ENCODE measurements around the gene HSPG2.
"Not testable (repeated sequence)": the region's sequence is repeated elsewhere in the genome, so short reads cannot be mapped to it uniquely, and the experiment has no call there.

Gene HSPG2

DNA sequence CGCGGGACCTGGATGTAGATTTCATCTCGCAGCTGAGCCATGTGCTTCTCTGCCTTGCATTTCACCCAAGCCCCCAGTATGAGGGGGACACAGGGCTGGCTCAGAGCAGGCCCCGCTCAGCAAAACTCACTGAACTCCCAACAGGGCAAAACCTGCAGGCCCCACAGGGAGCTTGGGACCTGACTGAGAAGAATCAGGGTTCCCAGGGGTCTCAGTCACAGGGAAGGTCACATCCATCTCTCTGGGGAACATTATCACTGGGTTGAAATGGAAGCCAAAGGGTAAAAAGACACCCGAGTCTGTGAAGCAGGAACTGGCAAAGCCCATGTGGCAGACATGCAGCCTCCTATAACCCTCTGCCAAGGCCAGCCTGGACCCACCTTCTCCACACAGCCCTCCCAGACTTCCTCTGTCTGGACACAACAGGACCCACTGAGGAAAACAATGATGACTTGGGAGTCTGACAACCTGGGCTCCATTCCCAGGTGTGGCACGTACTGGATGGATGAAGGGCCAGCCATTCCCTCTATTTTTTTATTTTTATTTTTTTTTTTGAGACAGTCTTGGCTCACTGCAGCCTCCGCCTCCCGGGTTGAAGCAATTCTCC is 11.7 kb downstream of the HSPG2 start:
- H3K27me3 ChIP-seq (ENCODE audit: insufficient read depth, low read depth, severe bottlenecking) = no peaks in the 10 kb centered on the region
- no peak for DNase-seq
- no peak overlapping the region for H3K4me3 ChIP-seq (ENCODE audit: low read depth, low read length)
- H3K27ac ChIP-seq = no peak overlapping the region
- no peaks in the 10 kb centered on the region; the same call in 1 of the 2 replicates for H3K36me3 ChIP-seq
- H3K9me3 ChIP-seq (ENCODE audit: severe bottlenecking) = no peaks in the 10 kb centered on the region
- TF ChIP-seq, protein P1, sequence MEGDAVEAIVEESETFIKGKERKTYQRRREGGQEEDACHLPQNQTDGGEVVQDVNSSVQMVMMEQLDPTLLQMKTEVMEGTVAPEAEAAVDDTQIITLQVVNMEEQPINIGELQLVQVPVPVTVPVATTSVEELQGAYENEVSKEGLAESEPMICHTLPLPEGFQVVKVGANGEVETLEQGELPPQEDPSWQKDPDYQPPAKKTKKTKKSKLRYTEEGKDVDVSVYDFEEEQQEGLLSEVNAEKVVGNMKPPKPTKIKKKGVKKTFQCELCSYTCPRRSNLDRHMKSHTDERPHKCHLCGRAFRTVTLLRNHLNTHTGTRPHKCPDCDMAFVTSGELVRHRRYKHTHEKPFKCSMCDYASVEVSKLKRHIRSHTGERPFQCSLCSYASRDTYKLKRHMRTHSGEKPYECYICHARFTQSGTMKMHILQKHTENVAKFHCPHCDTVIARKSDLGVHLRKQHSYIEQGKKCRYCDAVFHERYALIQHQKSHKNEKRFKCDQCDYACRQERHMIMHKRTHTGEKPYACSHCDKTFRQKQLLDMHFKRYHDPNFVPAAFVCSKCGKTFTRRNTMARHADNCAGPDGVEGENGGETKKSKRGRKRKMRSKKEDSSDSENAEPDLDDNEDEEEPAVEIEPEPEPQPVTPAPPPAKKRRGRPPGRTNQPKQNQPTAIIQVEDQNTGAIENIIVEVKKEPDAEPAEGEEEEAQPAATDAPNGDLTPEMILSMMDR (IDR thresholded peaks at IDR 0.05; ENCODE audit: low read depth, low read length) = no peak

DNA sequence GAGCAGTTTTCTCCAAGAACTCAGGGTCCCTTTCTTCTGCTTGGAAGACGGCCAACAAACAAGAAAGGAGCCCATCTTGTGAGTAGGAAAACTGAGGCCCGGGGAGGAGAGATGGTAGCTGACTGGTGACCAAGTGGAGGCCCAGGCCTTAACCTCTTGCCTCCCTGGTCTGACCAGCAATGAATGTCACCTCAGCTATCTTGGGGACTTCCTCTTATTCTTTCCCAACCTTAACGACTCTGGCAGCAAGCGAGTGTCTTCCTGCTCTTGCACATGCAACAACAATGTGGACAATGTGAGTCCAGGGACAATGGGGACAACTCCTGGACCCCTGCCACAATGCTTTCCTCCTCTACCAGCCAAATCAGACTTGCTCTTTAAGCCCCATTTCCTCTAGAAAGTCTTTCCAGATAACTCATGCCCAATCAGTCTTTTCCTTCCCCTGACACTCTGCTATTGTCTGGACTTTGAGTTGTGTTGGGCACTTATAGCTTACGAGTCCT is 12.6 kb downstream of the HSPG2 start:
- Histone ChIP-seq H3K27me3 (ENCODE audit: insufficient read depth, low read depth, severe bottlenecking) (no peaks in the 10 kb centered on the region), H3K4me3 (ENCODE audit: low read depth, low read length) (no peak overlapping the region), H3K9me3 (ENCODE audit: severe bottlenecking) (no peaks in the 10 kb centered on the region), H3K36me3 (no peaks in the 10 kb centered on the region; the same call in 1 of the 2 replicates), H3K27ac (no peak overlapping the region)
- no peak for DNase-seq
- TF ChIP-seq, protein P1 (IDR thresholded peaks at IDR 0.05; ENCODE audit: low read depth, low read length) = no peak

DNA sequence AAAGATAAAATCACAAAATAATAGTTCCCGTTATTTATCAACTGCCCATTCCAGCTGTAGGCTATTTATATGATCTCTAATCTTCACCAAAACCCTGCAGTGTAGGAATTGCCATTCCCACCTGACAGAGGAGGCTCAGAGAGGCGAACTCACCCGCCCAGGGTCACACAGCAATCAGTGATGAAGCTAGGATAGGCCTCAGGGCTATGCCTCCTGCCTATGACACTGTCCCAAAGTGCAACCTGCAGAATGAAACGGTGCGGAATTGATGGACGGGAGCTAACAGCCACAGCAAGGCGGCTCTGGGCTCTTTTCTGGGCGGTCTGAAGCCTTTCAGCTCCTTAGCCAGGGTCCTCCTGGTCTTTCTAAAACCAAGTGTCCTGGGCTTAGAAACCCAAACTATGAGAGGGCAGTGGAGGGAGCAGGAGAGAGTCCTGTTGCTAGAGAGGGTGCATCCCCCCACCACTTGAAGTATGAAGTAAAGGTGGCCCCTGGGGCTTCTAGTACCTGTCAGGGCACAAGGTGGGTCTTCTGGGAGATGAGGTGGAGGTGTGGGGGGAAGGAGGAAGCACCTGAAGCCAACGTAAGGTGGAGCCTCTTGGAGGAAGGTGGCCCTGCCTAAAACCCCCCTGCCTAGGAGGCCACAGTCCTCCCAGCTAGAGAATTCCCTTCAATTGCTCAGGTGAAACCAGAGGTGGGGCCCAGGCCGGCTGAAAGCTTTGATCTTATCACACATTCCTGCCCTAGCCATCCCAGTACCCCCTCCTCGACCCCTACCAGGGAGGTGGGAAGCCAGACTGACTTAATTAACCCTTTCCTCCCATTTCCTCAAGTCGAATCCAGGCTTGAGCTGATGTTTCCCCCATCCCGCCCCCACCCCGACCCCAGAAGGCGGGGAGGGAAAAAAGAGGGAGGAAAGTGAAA is 14.8 kb downstream of the HSPG2 start:
- TF ChIP-seq, protein P1 (IDR thresholded peaks at IDR 0.05; ENCODE audit: low read depth, low read length) = no peak
- Histone ChIP-seq H3K27me3 (ENCODE audit: insufficient read depth, low read depth, severe bottlenecking) (no peaks in the 10 kb centered on the region), H3K9me3 (ENCODE audit: severe bottlenecking) (no peaks in the 10 kb centered on the region), H3K4me3 (ENCODE audit: low read depth, low read length) (no peak overlapping the region), H3K36me3 (no peaks in the 10 kb centered on the region), H3K27ac (peak overlapping the region; percentile 84)
- DNase-seq = no peak

DNA sequence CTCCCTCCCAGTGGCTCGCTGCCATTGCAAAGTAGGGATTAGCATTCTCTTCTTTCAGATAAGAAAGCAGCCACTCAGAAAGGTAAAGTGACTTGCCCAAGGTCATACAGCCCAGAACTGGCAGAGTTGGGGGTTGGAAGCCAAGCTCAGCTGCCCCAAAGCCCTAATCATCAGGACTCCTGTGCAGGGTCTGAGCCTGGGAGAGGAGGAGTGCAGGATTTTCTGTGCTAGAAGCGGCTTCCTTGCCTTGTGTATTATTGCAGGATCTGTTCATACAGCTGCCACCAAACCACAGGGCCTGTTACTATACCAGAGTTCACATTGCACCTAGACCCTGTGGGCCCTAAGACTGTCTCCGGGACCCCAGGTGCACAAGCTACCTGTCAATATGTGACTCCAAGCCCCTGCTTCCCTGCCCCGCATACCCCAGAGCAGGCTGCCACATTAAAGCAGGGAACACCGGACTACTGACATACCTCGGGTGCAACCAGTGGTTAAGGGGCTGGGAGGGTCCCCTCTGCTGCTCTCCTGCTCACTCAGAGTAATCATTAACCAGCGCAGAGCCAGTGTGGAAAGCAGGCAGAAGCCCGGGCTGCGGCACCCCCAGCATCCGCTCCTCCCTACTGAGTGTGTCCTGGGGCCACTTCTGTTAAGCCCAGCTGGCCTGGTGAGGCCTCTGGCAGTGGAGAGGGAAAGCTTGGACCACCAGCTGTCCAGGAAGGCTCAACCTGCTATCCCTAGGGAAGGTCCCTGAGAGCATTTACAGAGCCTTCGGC is 15.8 kb downstream of the HSPG2 start:
- peak overlapping the region; percentile 36 for H3K4me3 ChIP-seq (ENCODE audit: low read depth, low read length)
- peak; percentile 90 for DNase-seq
- no peaks in the 10 kb centered on the region for H3K9me3 ChIP-seq (ENCODE audit: severe bottlenecking)
- H3K27ac ChIP-seq = peak overlapping the region; percentile 84
- TF ChIP-seq, protein P1 (IDR thresholded peaks at IDR 0.05; ENCODE audit: low read depth, low read length) = no peak
- H3K27me3 ChIP-seq (ENCODE audit: insufficient read depth, low read depth, severe bottlenecking) = no peaks in the 10 kb centered on the region
- no peaks in the 10 kb centered on the region for H3K36me3 ChIP-seq

DNA sequence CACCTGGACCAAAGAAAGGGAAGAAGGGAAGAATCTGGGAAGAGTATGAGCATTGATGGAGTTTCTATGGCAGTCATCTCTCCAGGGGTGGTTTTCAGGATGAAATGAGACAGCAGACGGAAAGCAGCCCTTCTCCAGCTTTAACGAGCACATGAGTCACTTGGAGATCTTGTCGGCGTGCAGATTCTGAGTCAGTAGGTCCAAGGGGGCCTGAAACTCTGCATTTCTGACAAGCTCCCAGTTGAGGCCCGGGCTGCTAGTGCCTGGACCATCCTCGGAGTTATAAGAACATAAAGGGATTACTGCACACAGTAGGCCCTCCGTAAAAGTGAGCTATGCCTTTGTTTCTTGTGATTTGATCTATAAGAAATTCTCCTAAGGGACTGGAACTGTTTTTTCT is 17.6 kb downstream of the HSPG2 start:
- no peak overlapping the region for H3K4me3 ChIP-seq (ENCODE audit: low read depth, low read length)
- no peak for DNase-seq
- H3K36me3 ChIP-seq = no peaks in the 10 kb centered on the region
- H3K27ac ChIP-seq = peak overlapping the region; percentile 84
- TF ChIP-seq, protein P1 (IDR thresholded peaks at IDR 0.05; ENCODE audit: low read depth, low read length) = no peak
- no peaks in the 10 kb centered on the region for H3K9me3 ChIP-seq (ENCODE audit: severe bottlenecking)
- no peaks in the 10 kb centered on the region for H3K27me3 ChIP-seq (ENCODE audit: insufficient read depth, low read depth, severe bottlenecking)

DNA sequence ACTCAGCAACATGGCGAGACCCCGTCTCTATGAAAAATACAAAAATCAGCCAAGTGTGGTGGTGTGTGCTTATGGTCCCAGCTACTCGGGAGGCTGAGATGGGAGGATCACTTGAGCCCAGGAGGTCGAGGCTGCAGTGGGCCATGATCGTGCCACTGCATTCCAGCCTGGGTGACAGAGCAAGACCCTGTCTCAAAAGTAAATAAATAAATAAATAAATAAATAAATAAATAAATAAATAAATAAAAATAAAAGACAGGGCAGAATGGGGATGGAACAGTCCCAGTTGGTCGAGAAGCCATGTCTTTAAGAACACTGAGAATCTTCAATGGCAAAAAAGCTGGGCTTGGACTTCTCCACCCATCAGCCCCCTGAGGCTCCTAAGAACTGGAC is 19.9 kb downstream of the HSPG2 start:
- not testable (repeated sequence) for H3K9me3 ChIP-seq (ENCODE audit: severe bottlenecking); H3K36me3 ChIP-seq; H3K27me3 ChIP-seq (ENCODE audit: insufficient read depth, low read depth, severe bottlenecking); DNase-seq; H3K27ac ChIP-seq; H3K4me3 ChIP-seq (ENCODE audit: low read depth, low read length)
